Lower leg skin (tissue), 4 donors: ENCODE measurements around the gene DEFB113. TPM values are rescaled to one million over a fixed set of nuclear protein-coding genes. Genes with fewer than 3 reads are reported as not detected.

ENCODE experiments used
- DNase-seq, 2 donors: peaks; one replicate each; pipeline ENCODE4 v3.0.0-alpha.2; 2019; ENCODE audit warnings: low spot score in 2 of 2
- H3K4me3 ChIP-seq: fragments of 200-600 bp; sonication (generic); 2 replicates; pipeline ENCODE4 v1.5.1; 2017; ENCODE audit warnings: mild to moderate bottlenecking, low read depth; ENCODE audit not compliant: poor library complexity, severe bottlenecking
- CTCF ChIP-seq, 3 donors: fragments of 450-650 bp; IDR thresholded peaks; one replicate each; pipeline ENCODE4 v1.5.1; 2016; ENCODE audit warnings: antibody characterized with exemption in 3 of 3, mild to moderate bottlenecking in 3 of 3, moderate library complexity in 2 of 3
- POLR2A ChIP-seq, 2 donors: fragments of 450-650 bp; IDR thresholded peaks; one replicate each; pipeline ENCODE4 v1.6.1; 2016 to 2017; ENCODE audit warnings: antibody characterized with exemption in 2 of 2, mild to moderate bottlenecking in 1 of 2, moderate library complexity in 1 of 2
- WGBS, 2 donors: methylation state at CpG; one replicate each; pipeline ENCODE4 v1.1.5; 2018; 5-methylcytosine and 5-hydroxymethylcytosine counted together
- intact Hi-C: fragments of 100-400 bp; cut with DNase I; formaldehyde crosslinking; loops from one replicate; pipeline ENCODE4 v1.15.0; 2023; ENCODE audit warnings: low total_unique reads
- total RNA-seq, 4 donors: library from RNA; depleted of rRNA; stranded (reverse); fragments of >200 nt; gene quantifications; one replicate each; pipeline ENCODE4 v1.1.0, GENCODE V29; 2016

DEFB113 gene
- total RNA-seq, 4 donors from 2014 or later: not detected

- intact Hi-C loops: no loop called here
- WGBS, 2 donors: 26 to 35% methylated on average over 1 of the region's 1 CpG
- no peak for TF ChIP-seq POLR2A (IDR thresholded peaks at IDR 0.05)
- TF ChIP-seq CTCF (IDR thresholded peaks at IDR 0.05): no peak
- DNase-seq: no peak
- no peak overlapping the region for H3K4me3 ChIP-seq
Measured at GRCh38 chr6:49986551-49986950, 17.1 kb upstream of the DEFB113 start.

GRCh38 chr6:49982046-49982445, 12.6 kb upstream of the DEFB113 start:
- no peak overlapping the region for H3K4me3 ChIP-seq
- no peak for DNase-seq
- 81 to 91% methylated on average over 2 of the region's 2 CpGs for WGBS, 2 donors
- TF ChIP-seq CTCF (IDR thresholded peaks at IDR 0.05): no peak
- TF ChIP-seq POLR2A (IDR thresholded peaks at IDR 0.05): no peak
- intact Hi-C loops: no loop called here

- intact Hi-C loops: no loop called here
- DNase-seq: no peak
- TF ChIP-seq POLR2A (IDR thresholded peaks at IDR 0.05): no peak
- TF ChIP-seq CTCF (IDR thresholded peaks at IDR 0.05): no peak
- no peak overlapping the region for H3K4me3 ChIP-seq
- 39 to 55% methylated on average over 1 of the region's 1 CpG for WGBS, 2 donors
Measured at GRCh38 chr6:49980898-49981297, 11.5 kb upstream of the DEFB113 start.

- intact Hi-C loops: no loop called here
- TF ChIP-seq POLR2A (IDR thresholded peaks at IDR 0.05): no peak
- no peak for TF ChIP-seq CTCF (IDR thresholded peaks at IDR 0.05)
- DNase-seq: no peak
- 77 to 83% methylated on average over 4 of the region's 4 CpGs for WGBS, 2 donors
- no peak overlapping the region for H3K4me3 ChIP-seq
Measured at GRCh38 chr6:49979584-49979983, 10.2 kb upstream of the DEFB113 start.

GRCh38 chr6:49978332-49979226, 9.2 kb upstream of the DEFB113 start:
- 25 to 42% methylated on average over 3 of the region's 3 CpGs for WGBS, 2 donors
- intact Hi-C loops: no loop called here
- no peak overlapping the region for H3K4me3 ChIP-seq
- TF ChIP-seq POLR2A (IDR thresholded peaks at IDR 0.05): no peak
- TF ChIP-seq CTCF (IDR thresholded peaks at IDR 0.05): no peak
- DNase-seq: no peak
